Naive thymus-derived CD4-positive, alpha-beta T cell (primary cell): ENCODE measurements around the gene CSRP1. TPM values are rescaled to one million over a fixed set of nuclear protein-coding genes. Genes with fewer than 3 reads are reported as not detected.
A peak's percentile ranks its signal among the peaks of the same experiment; 100 is the strongest.

Source experiments
- ATAC-seq: fragments of 150-1000 bp; cut with Tn5 transposase; 2 replicates; pipeline ENCODE4 v1.10.0; 2021; ENCODE audit warnings: mild to moderate bottlenecking, moderate library complexity
- CTCF ChIA-PET: fragments of 350-600 bp; sonication (Branson Sonifier 250); formaldehyde crosslinking; loops from one replicate; lab custom pipeline; 2021; ENCODE audit warnings: antibody characterized with exemption; lab: Charles Lee
- POLR2A ChIA-PET: fragments of 350-600 bp; sonication (Branson Sonifier 250); formaldehyde crosslinking; loops from one replicate; lab custom pipeline; 2021; ENCODE audit warnings: antibody characterized with exemption, inconsistent platforms; lab: Charles Lee
- DNase-seq, 9 donors: peaks; one replicate each; pipeline versions ENCODE4 v3.0.0 to v3.0.0-alpha.2; 2020 to 2022; ENCODE audit warnings: mixed read lengths in 1 of 9
- H3K27ac ChIP-seq: one replicate; pipeline ENCODE4 v1.7.0; 2013; ENCODE audit warnings: mild to moderate bottlenecking, low read depth, low read length, moderate library complexity
- H3K27me3 ChIP-seq, 2 donors: one replicate each; pipeline ENCODE4 v1.7.0; 2013; ENCODE audit warnings: low read length in 2 of 2, mild to moderate bottlenecking in 2 of 2, moderate library complexity in 2 of 2; ENCODE audit not compliant: control insufficient read depth in 2 of 2, insufficient read depth in 2 of 2
- H3K36me3 ChIP-seq, 3 experiments: 1 replicate in 2 of 3; 2 replicates in 1 of 3; pipeline ENCODE4 v1.7.0; 2013; ENCODE audit warnings: low read length in 3 of 3, mild to moderate bottlenecking in 3 of 3, moderate library complexity in 1 of 3; ENCODE audit not compliant: insufficient read depth in 3 of 3, control insufficient read depth in 2 of 3
- H3K4me1 ChIP-seq, 2 donors: one replicate each; pipeline ENCODE4 v1.7.0; 2013; ENCODE audit warnings: low read length in 2 of 2, mild to moderate bottlenecking in 2 of 2, moderate library complexity in 1 of 2; ENCODE audit not compliant: control insufficient read depth in 2 of 2, insufficient read depth in 2 of 2
- H3K4me3 ChIP-seq: 2 replicates; pipeline ENCODE4 v1.7.0; 2013; ENCODE audit warnings: mild to moderate bottlenecking, low read length
- H3K9me3 ChIP-seq, 3 experiments: 1 replicate in 2 of 3; 2 replicates in 1 of 3; pipeline ENCODE4 v1.7.0; 2013; ENCODE audit warnings: low read length in 3 of 3; ENCODE audit not compliant: control insufficient read depth in 2 of 3
- H3K27ac Mint-ChIP-seq, 9 donors: one replicate each; pipeline ENCODE4 v1.8.0; 2020 to 2022; ENCODE audit warnings: mixed read lengths in 9 of 9, mild to moderate bottlenecking in 8 of 9, moderate library complexity in 5 of 9, inconsistent platforms in 2 of 9
- H3K27me3 Mint-ChIP-seq, 5 donors: one replicate each; pipeline ENCODE4 v1.8.0; 2021 to 2022; ENCODE audit warnings: mixed read lengths in 5 of 5, mild to moderate bottlenecking in 1 of 5
- H3K36me3 Mint-ChIP-seq, 5 donors: one replicate each; pipeline ENCODE4 v1.8.0; 2020 to 2022; ENCODE audit warnings: mixed read lengths in 5 of 5, mild to moderate bottlenecking in 3 of 5, inconsistent platforms in 1 of 5
- H3K4me1 Mint-ChIP-seq, 7 donors: one replicate each; pipeline ENCODE4 v1.8.0; 2020 to 2022; ENCODE audit warnings: mixed read lengths in 7 of 7, mild to moderate bottlenecking in 3 of 7, inconsistent platforms in 1 of 7
- H3K4me3 Mint-ChIP-seq, 10 donors: one replicate each; pipeline ENCODE4 v1.8.0; 2020 to 2022; ENCODE audit warnings: mild to moderate bottlenecking in 10 of 10, mixed read lengths in 10 of 10, moderate library complexity in 6 of 10, inconsistent platforms in 2 of 10
- H3K9me3 Mint-ChIP-seq, 11 donors: one replicate each; pipeline ENCODE4 v1.8.0; 2020 to 2022; ENCODE audit warnings: mixed read lengths in 11 of 11, mild to moderate bottlenecking in 4 of 11, inconsistent platforms in 1 of 11, moderate library complexity in 1 of 11
- intact Hi-C, 2 donors: fragments of 100-400 bp; cut with micrococcal nuclease; formaldehyde crosslinking; loops; one replicate each; pipeline ENCODE4 v1.15.1; 2023
- polyA plus RNA-seq, 2 donors: library from polyadenylated mRNA; unstranded; fragments of 300-500 nt; fragmentation: Illumina TruSeq; gene quantifications; one replicate each; pipeline ENCODE4 v1.2.3, GENCODE V29; 2021
- total RNA-seq, 6 experiments: library from RNA in 5 of 6; stranded (reverse) in 5 of 6; gene quantifications; 1 replicate in 5 of 6; 2 replicates in 1 of 6; pipeline ENCODE4 v1.2.3 and lab custom pipeline; 2021 to 2026

Gene CSRP1
- total and polyA plus RNA-seq, 7 experiments from 2014 or later, result 24.2 to 83.1 (median 43.6) TPM

GRCh38 chr1:201542309-201543035 is 35.5 kb upstream of the CSRP1 start:
- Histone ChIP-seq H3K27ac (no peak overlapping the region), H3K9me3 (no peaks in the 10 kb centered on the region), H3K27me3 (peaks cover 0 to 25% of the 10 kb centered on the region in 2 donors), H3K4me1 (peaks cover 0 to 19% of the 10 kb centered on the region in 2 donors), H3K4me3 (no peak overlapping the region), H3K36me3 (no peaks in the 10 kb centered on the region)
- DNase-seq (no peak), ATAC-seq (no peak)
- Mint-ChIP-seq H3K9me3 (peaks cover 0 to 4% (median 0%) of the 10 kb centered on the region in 11 donors), H3K27me3 (peaks cover 37 to 71% (median 44%) of the 10 kb centered on the region in 5 donors), H3K36me3 (peaks cover 0 to 15% (median 3%) of the 10 kb centered on the region in 5 donors), H3K4me3 (no peak overlapping the region), H3K4me1 (peaks cover 5 to 23% (median 17%) of the 10 kb centered on the region in 7 donors), H3K27ac (no peak overlapping the region)
- CTCF ChIA-PET, result no interaction called here
- POLR2A ChIA-PET, result no interaction called here
- intact Hi-C loops, result no loop called here

- ChIA-PET POLR2A (no interaction called here), CTCF (interaction anchor here (0.9 kb wide), 1 partner anchor 313 kb away, joined by 3 read pairs; no protein-coding TSS in a partner anchor)
- intact Hi-C loops, result no loop called here
- Histone ChIP-seq H3K27ac (no peak overlapping the region), H3K36me3 (no peaks in the 10 kb centered on the region), H3K4me1 (peaks cover 0 to 19% of the 10 kb centered on the region in 2 donors), H3K27me3 (peaks cover 0 to 29% of the 10 kb centered on the region in 2 donors), H3K9me3 (no peaks in the 10 kb centered on the region), H3K4me3 (no peak overlapping the region)
- ATAC-seq, result no peak
- Mint-ChIP-seq H3K36me3 (peaks cover 0 to 15% (median 3%) of the 10 kb centered on the region in 5 donors), H3K4me3 (peak overlapping the region in 4 of 10 donors; percentile 77 to 82 (median 79)), H3K4me1 (peaks cover 5 to 23% (median 17%) of the 10 kb centered on the region in 7 donors), H3K27ac (no peak overlapping the region), H3K27me3 (peaks cover 50 to 82% (median 57%) of the 10 kb centered on the region in 5 donors), H3K9me3 (peaks cover 0 to 4% (median 0%) of the 10 kb centered on the region in 11 donors)
- no peak for DNase-seq
These were observed 34.2 kb upstream of the CSRP1 start for GRCh38 chr1:201540846-201541735.

GRCh38 chr1:201539561-201540431 is 32.9 kb upstream of the CSRP1 start:
- Histone ChIP-seq H3K9me3 (no peaks in the 10 kb centered on the region), H3K27me3 (peaks cover 0 to 29% of the 10 kb centered on the region in 2 donors), H3K4me1 (peaks cover 0 to 19% of the 10 kb centered on the region in 2 donors), H3K36me3 (no peaks in the 10 kb centered on the region), H3K4me3 (peak overlapping the region; percentile 27), H3K27ac (no peak overlapping the region)
- Mint-ChIP-seq H3K4me3 (peak overlapping the region; percentile 60 to 86 (median 79)), H3K9me3 (peaks cover 0 to 4% (median 0%) of the 10 kb centered on the region in 11 donors), H3K4me1 (peaks cover 5 to 23% (median 19%) of the 10 kb centered on the region in 7 donors), H3K36me3 (peaks cover 0 to 12% (median 3%) of the 10 kb centered on the region in 5 donors), H3K27ac (no peak overlapping the region), H3K27me3 (peaks cover 50 to 87% (median 62%) of the 10 kb centered on the region in 5 donors)
- intact Hi-C loops, result no loop called here
- no peak for DNase-seq
- ChIA-PET CTCF (interaction anchor here (0.9 kb wide), 1 partner anchor 312 kb away, joined by 3 read pairs; no protein-coding TSS in a partner anchor), POLR2A (no interaction called here)
- peak; percentile 18 for ATAC-seq

GRCh38 chr1:201538612-201539551 is 32.0 kb upstream of the CSRP1 start, which contains the start of gene NAV1:
Gene NAV1 (plus strand): TSS chr1:201539127. CDS start chr1:201622885, 83,758 bp downstream.
- DNase-seq (no peak), ATAC-seq (peak; percentile 39)
- POLR2A ChIA-PET, result no interaction called here
- CTCF ChIA-PET, result no interaction called here
- no peaks in the 10 kb centered on the region for H3K9me3 ChIP-seq
- H3K36me3 ChIP-seq, result no peaks in the 10 kb centered on the region
- Mint-ChIP-seq H3K4me1 (peaks cover 5 to 23% (median 20%) of the 10 kb centered on the region in 7 donors), H3K4me3 (peak within 1 kb of the TSS; percentile 72 to 86 (median 79)), H3K9me3 (peaks cover 0 to 4% (median 0%) of the 10 kb centered on the region in 11 donors), H3K27me3 (peaks cover 49 to 79% (median 59%) of the 10 kb centered on the region in 5 donors), H3K36me3 (peaks cover 0 to 12% (median 3%) of the 10 kb centered on the region in 5 donors), H3K27ac (no peak within 1 kb of the TSS)
- H3K4me3 ChIP-seq, result peak within 1 kb of the TSS; percentile 27
- H3K27me3 ChIP-seq, result peaks cover 0 to 29% of the 10 kb centered on the region in 2 donors
- intact Hi-C loops, result no loop called here
- H3K27ac ChIP-seq, result no peak within 1 kb of the TSS
- H3K4me1 ChIP-seq, result peaks cover 0 to 19% of the 10 kb centered on the region in 2 donors

- Mint-ChIP-seq H3K9me3 (peaks cover 0 to 3% (median 0%) of the 10 kb centered on the region in 11 donors), H3K27me3 (peaks cover 45 to 73% (median 60%) of the 10 kb centered on the region in 5 donors), H3K4me3 (peak overlapping the region; percentile 25 to 82 (median 66)), H3K36me3 (peaks cover 0 to 11% (median 4%) of the 10 kb centered on the region in 5 donors), H3K4me1 (peaks cover 5 to 23% (median 17%) of the 10 kb centered on the region in 7 donors), H3K27ac (no peak overlapping the region)
- H3K9me3 ChIP-seq, result no peaks in the 10 kb centered on the region
- H3K4me3 ChIP-seq, result no peak overlapping the region
- no peak for ATAC-seq
- ChIA-PET CTCF (no interaction called here), POLR2A (no interaction called here)
- intact Hi-C loops, result no loop called here
- no peak for DNase-seq
- H3K4me1 ChIP-seq, result peaks cover 0 to 19% of the 10 kb centered on the region in 2 donors
- H3K27me3 ChIP-seq, result peaks cover 0 to 29% of the 10 kb centered on the region in 2 donors
- no peaks in the 10 kb centered on the region for H3K36me3 ChIP-seq
- H3K27ac ChIP-seq, result no peak overlapping the region
These were observed 31.1 kb upstream of the CSRP1 start for GRCh38 chr1:201537891-201538611.
